Adipocyte (in vitro differentiated cells): ENCODE results near the gene MED26.

ENCODE experiments used
- DNase-seq: peaks from one replicate; pipeline ENCODE4 v3.0.0-alpha.2; 2015; ENCODE audit warnings: low read depth
- H3K27me3 ChIP-seq: replicated peaks from 2 replicates; pipeline ENCODE4 v1.7.0; 2013; ENCODE audit warnings: mild to moderate bottlenecking, low read length, moderate library complexity; ENCODE audit not compliant: control insufficient read depth, insufficient read depth
- H3K36me3 ChIP-seq: 2 replicates; pipeline ENCODE4 v1.7.0; 2013; ENCODE audit warnings: low read length, mild to moderate bottlenecking, moderate library complexity; ENCODE audit not compliant: control insufficient read depth, insufficient read depth, severe bottlenecking
- H3K4me1 ChIP-seq: 2 replicates; pipeline ENCODE4 v1.7.0; 2013; ENCODE audit warnings: mild to moderate bottlenecking, low read length, moderate library complexity; ENCODE audit not compliant: control insufficient read depth, insufficient read depth
- H3K4me3 ChIP-seq: 2 replicates; pipeline ENCODE4 v1.7.0; 2013; ENCODE audit warnings: mild to moderate bottlenecking, low read length, moderate library complexity
- H3K9ac ChIP-seq: 2 replicates; pipeline ENCODE4 v1.7.0; 2013; ENCODE audit warnings: mild to moderate bottlenecking, low read length, moderate library complexity
- H3K9me3 ChIP-seq: 2 replicates; pipeline ENCODE4 v1.7.0; 2013; ENCODE audit warnings: mild to moderate bottlenecking, low read length, moderate library complexity; ENCODE audit not compliant: control insufficient read depth

The MED26 gene

GRCh38 chr19:16587833-16588823 lies 39.9 kb downstream of the MED26 start:
- H3K9me3 ChIP-seq: no peaks in the 10 kb centered on the region
- H3K36me3 ChIP-seq: no peaks in the 10 kb centered on the region
- no peak overlapping the region for H3K4me3 ChIP-seq
- H3K4me1 ChIP-seq: peaks cover 62% of the 10 kb centered on the region
- no peaks in the 10 kb centered on the region for H3K27me3 ChIP-seq
- no peak for DNase-seq
- peak overlapping the region; percentile 4 for H3K9ac ChIP-seq

- Histone ChIP-seq H3K4me1 (peaks cover 67% of the 10 kb centered on the region), H3K9me3 (no peaks in the 10 kb centered on the region), H3K27me3 (no peaks in the 10 kb centered on the region), H3K9ac (no peak overlapping the region), H3K4me3 (no peak overlapping the region), H3K36me3 (no peaks in the 10 kb centered on the region)
- peak; percentile 38 for DNase-seq
These were observed 40.8 kb downstream of the MED26 start for GRCh38 chr19:16586991-16587832.

- H3K9me3 ChIP-seq: no peaks in the 10 kb centered on the region
- DNase-seq: no peak
- peaks cover 74% of the 10 kb centered on the region for H3K4me1 ChIP-seq
- no peak overlapping the region for H3K4me3 ChIP-seq
- H3K27me3 ChIP-seq: no peaks in the 10 kb centered on the region
- no peaks in the 10 kb centered on the region for H3K36me3 ChIP-seq
- no peak overlapping the region for H3K9ac ChIP-seq
These were observed 41.5 kb downstream of the MED26 start for GRCh38 chr19:16586477-16586871.

GRCh38 chr19:16585808-16586476 lies 42.1 kb downstream of the MED26 start:
- Histone ChIP-seq H3K36me3 (no peaks in the 10 kb centered on the region), H3K27me3 (no peaks in the 10 kb centered on the region), H3K9me3 (no peaks in the 10 kb centered on the region), H3K4me3 (no peak overlapping the region), H3K4me1 (peaks cover 79% of the 10 kb centered on the region), H3K9ac (no peak overlapping the region)
- DNase-seq: no peak

- no peak for DNase-seq
- H3K36me3 ChIP-seq: no peaks in the 10 kb centered on the region
- H3K4me1 ChIP-seq: peaks cover 85% of the 10 kb centered on the region
- H3K9ac ChIP-seq: peak overlapping the region; percentile 45
- H3K4me3 ChIP-seq: no peak overlapping the region
- no peaks in the 10 kb centered on the region for H3K9me3 ChIP-seq
- H3K27me3 ChIP-seq: no peaks in the 10 kb centered on the region
These were observed 42.8 kb downstream of the MED26 start for GRCh38 chr19:16585094-16585801.

- no peaks in the 10 kb centered on the region for H3K27me3 ChIP-seq
- peaks cover 79% of the 10 kb centered on the region for H3K4me1 ChIP-seq
- no peaks in the 10 kb centered on the region for H3K36me3 ChIP-seq
- H3K4me3 ChIP-seq: no peak overlapping the region
- peak overlapping the region; percentile 45 for H3K9ac ChIP-seq
- no peaks in the 10 kb centered on the region for H3K9me3 ChIP-seq
- peak; percentile 87 for DNase-seq
These were observed 43.5 kb downstream of the MED26 start for GRCh38 chr19:16584248-16585093.

- Histone ChIP-seq H3K4me3 (no peak overlapping the region), H3K36me3 (peaks cover 7% of the 10 kb centered on the region), H3K27me3 (no peaks in the 10 kb centered on the region), H3K9me3 (no peaks in the 10 kb centered on the region), H3K9ac (no peak overlapping the region), H3K4me1 (peaks cover 62% of the 10 kb centered on the region)
- DNase-seq: no peak
These were observed 45.3 kb downstream of the MED26 start for GRCh38 chr19:16582486-16583261.

GRCh38 chr19:16581971-16582343 lies 46.0 kb downstream of the MED26 start:
- no peak for DNase-seq
- peak overlapping the region; percentile 43 for H3K9ac ChIP-seq
- H3K4me1 ChIP-seq: peaks cover 57% of the 10 kb centered on the region
- H3K27me3 ChIP-seq: no peaks in the 10 kb centered on the region
- H3K9me3 ChIP-seq: no peaks in the 10 kb centered on the region
- peaks cover 12% of the 10 kb centered on the region for H3K36me3 ChIP-seq
- no peak overlapping the region for H3K4me3 ChIP-seq

GRCh38 chr19:16581145-16581970 lies 46.6 kb downstream of the MED26 start:
- Histone ChIP-seq H3K9me3 (no peaks in the 10 kb centered on the region), H3K4me3 (no peak overlapping the region), H3K4me1 (peaks cover 52% of the 10 kb centered on the region), H3K9ac (peak overlapping the region; percentile 43), H3K27me3 (no peaks in the 10 kb centered on the region), H3K36me3 (peaks cover 18% of the 10 kb centered on the region)
- no peak for DNase-seq
